Motor neuron (in vitro differentiated cells): ENCODE measurements around the gene MYO18A. TPM values are rescaled to one million over a fixed set of nuclear protein-coding genes. Genes with fewer than 3 reads are reported as not detected.
"Not testable (repeated sequence)": the region's sequence is repeated elsewhere in the genome, so short reads cannot be mapped to it uniquely, and the experiment has no call there.

Source experiments
- ATAC-seq, 8 experiments: fragments of 200-7000 bp; cut with Tn5 transposase; replicated peaks in 6 of 8; 2 replicates each; pipeline ENCODE4 v1.8.0; 2021; ENCODE audit warnings: mild to moderate bottlenecking in 8 of 8, moderate library complexity in 8 of 8
- H3K27ac ChIP-seq, 2 donors: fragments of 250-450 bp; sonication (Bioruptor Pico); 2 replicates each; pipeline ENCODE4 v1.9.0; 2021; ENCODE audit warnings: antibody characterized with exemption in 2 of 2, mild to moderate bottlenecking in 2 of 2, moderate library complexity in 1 of 2
- H3K4me1 ChIP-seq, 2 donors: fragments of 250-450 bp; sonication (Bioruptor Pico); replicated peaks in 1 of 2; 2 replicates each; pipeline ENCODE4 v1.6.1; 2021; ENCODE audit warnings: antibody characterized with exemption in 2 of 2, mild to moderate bottlenecking in 2 of 2, moderate library complexity in 1 of 2
- H3K4me3 ChIP-seq, 5 donors: fragments of 250-450 bp; sonication (Bioruptor Pico); 2 replicates each; pipeline ENCODE4 v1.9.0; 2021; ENCODE audit warnings: antibody characterized with exemption in 5 of 5, mild to moderate bottlenecking in 5 of 5, moderate library complexity in 4 of 5
- WGBS, 10 experiments: fragments of 450-650 bp; shearing (Covaris generic); methylation state at CpG; one replicate each; pipeline ENCODE4 v1.0.0; 2022; 5-methylcytosine and 5-hydroxymethylcytosine counted together
- in situ Hi-C, 9 experiments: fragments of 400-800 bp; cut with MboI; loops; one replicate each; pipeline ENCODE4 v1.15.0; 2021; ENCODE audit warnings: low sequenced_read_pairs in 9 of 9, low pct_unique_long_range_greater_than_20kb in 2 of 9; ENCODE audit not compliant: unreplicated experiment in 9 of 9
- total RNA-seq, 8 experiments: library from RNA; unstranded; fragments of 300-600 nt; gene quantifications; 2 replicates each; pipeline versions ENCODE4 v1.2.3 to v1.2.4, GENCODE V29; 2022

The MYO18A gene
- total RNA-seq, 8 experiments from 2014 or later = 25.9 to 233 (median 31.1) TPM

DNA sequence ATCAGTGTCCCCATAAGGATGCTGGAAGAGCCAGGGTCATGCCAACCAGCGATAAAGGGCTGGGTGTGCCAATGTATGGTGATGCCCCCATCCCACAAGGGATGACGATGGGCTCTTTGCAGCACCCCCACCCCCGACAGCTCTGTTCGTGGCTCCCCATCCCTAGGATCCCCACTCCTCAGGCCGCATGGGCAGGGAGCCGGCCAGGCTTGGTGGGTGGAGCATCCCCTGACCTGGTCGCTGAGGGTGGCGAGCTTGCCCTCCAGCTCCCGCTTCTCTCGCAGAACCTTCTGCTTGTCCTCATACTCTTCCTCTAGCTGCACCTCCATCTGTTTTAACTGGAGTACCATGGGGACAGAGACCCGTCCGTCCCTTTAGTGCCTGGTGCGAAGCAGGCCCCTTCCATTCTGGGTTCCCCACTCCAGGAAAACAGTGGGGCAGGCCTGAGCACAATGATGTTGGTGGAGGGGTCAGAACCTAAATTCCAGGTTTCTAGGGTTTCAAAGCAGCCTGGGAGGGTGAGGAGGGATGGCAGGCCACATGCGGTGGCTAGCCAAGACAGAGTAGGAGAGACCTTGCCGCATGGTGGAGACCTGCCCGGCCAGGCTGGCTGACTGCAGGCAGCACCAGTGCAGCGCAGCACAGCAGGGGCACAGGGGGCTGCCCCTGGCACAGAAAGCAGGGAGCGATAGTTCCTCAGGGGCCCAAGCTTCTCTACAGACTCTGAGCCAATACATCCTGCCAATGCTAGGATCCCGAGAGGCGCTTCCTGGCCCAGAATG is 86.9 kb downstream of the MYO18A start:
- no peak for ATAC-seq
- Histone ChIP-seq H3K4me3 (no peak overlapping the region), H3K4me1 (peaks cover 31 to 37% of the 10 kb centered on the region in 2 donors), H3K27ac (no peak overlapping the region)
- in situ Hi-C loops = no loop called here
- whole genome bisulfite sequencing, 10 experiments = 60 to 100% (median 89%) methylated on average over 1 to 10 of the region's 20 CpGs; no CpG with 5 or more reads in 3 of the 10 experiments

DNA sequence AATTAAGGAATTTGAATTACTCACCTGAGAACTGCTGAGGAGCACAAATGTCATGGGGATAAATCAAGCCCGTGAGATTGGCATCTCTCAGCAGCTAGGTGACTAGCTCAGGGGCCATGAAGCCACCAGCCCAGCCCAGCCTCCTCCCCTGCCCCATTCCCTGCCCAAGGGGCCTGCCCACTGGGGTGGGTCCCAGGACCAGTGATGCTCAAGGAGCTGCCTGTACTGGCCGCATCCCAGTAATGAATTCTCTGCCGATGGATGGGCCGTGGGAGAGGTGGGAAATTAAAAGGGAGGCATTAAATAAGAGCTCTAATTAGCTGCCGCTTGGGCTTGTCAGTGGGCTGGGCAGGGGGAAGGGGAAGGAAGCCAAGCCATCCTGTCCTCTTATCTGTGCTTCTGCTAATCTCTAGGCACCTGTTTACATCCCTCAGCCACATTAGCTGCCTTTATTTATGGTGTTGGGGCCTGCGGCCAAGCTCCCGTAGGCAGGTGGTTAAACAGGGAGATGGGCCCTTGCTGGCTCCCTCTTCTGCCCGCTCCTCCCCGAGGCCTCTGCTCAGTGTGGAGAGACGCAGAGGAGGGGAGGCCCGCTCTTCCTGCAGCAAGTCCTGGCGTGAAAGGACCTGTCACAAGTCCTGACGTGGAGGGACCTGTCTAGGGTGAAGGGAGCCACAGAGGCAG is 88.5 kb downstream of the MYO18A start:
- 90 to 100% (median 100%) methylated on average over 1 to 5 of the region's 13 CpGs; no CpG with 5 or more reads in 7 of the 10 experiments for WGBS, 10 experiments

DNA sequence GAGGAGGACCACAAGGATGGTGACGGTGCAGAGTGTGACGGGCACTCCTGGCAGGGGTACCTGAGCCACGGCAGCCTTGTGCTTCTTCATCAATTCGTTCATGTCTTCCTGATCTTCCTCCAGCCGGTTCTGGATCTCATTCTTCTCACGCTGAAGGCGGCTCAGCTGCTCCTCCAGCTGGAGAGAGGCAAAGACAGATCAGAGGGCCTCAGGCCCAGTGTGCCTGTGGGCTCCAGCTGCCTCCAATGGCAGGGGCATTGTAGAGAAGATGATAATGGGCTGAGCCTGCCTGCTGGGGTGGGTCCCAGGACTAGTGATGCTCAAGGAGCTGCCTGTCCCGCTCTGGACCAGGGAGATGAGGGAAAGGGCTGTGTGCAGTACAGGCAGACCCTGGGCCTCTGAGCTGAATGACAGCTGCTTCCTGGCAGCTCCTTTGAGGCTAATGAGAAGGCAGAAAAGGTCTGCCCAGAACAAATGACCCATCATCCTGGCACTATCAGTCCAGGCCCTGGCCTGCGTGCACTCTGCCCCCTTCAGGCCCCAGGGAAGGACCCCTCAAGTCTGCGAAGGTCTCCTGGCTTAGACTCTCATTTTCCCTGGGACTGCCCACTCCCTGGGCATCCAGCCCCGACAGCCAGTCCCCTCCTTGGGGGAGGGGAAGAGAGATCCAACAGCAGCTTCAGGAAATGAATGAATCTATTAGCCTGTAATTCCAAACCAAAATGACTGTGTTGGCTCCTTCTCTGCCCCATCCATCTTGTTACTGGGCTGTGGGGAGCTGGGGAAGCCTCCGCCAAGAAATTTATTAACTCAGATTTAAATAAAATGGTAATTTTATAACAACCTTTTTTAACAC is 89.2 kb downstream of the MYO18A start:
- Histone ChIP-seq H3K4me3 (no peak overlapping the region), H3K4me1 (peaks cover 31 to 46% of the 10 kb centered on the region in 2 donors), H3K27ac (peak overlapping the region; percentile 59 to 70)
- 20 to 90% (median 74%) methylated on average over 1 to 7 of the region's 12 CpGs; no CpG with 5 or more reads in 2 of the 10 experiments for WGBS, 10 experiments
- in situ Hi-C loops = no loop called here
- ATAC-seq = peak in 5 of 8 experiments; percentile 48 to 66 (median 59)

More for the DNA sequence above, 88.5 kb downstream of the MYO18A start:
- ATAC-seq = peak in 2 of 8 experiments; percentile 1 to 25
- H3K4me1 ChIP-seq = peaks cover 31 to 39% of the 10 kb centered on the region in 2 donors
- in situ Hi-C loops = no loop called here
- no peak overlapping the region for H3K4me3 ChIP-seq
- H3K27ac ChIP-seq = peak overlapping the region in 1 of 2 donors; percentile 66

DNA sequence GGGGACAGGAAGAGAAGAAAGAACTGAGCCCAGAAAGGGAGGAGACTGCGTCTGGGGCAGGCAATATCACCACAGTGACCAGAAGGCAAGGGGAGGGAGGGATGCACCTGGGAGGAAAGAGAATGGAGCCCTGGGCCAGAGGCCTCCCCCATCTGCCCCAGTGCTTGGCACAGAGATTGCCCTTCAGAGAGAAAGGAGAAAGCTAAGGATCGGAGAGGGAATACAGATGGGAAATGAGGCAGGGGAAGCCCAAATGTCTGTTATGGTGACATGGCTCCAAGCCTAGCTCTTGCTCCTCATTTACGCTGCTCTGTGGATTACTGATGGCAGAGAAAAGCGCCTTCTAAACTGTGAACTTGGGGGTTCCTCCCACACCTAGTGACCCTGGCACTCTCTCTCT is 90.1 kb downstream of the MYO18A start:
- Histone ChIP-seq H3K4me3 (no peak overlapping the region), H3K27ac (peak overlapping the region; percentile 59 to 70), H3K4me1 (peaks cover 38 to 55% of the 10 kb centered on the region in 2 donors)
- WGBS, 10 experiments = 76 to 100% (median 88%) methylated on average over 2 to 3 of the region's 4 CpGs; no CpG with 5 or more reads in 5 of the 10 experiments
- no peak for ATAC-seq
- in situ Hi-C loops = no loop called here

DNA sequence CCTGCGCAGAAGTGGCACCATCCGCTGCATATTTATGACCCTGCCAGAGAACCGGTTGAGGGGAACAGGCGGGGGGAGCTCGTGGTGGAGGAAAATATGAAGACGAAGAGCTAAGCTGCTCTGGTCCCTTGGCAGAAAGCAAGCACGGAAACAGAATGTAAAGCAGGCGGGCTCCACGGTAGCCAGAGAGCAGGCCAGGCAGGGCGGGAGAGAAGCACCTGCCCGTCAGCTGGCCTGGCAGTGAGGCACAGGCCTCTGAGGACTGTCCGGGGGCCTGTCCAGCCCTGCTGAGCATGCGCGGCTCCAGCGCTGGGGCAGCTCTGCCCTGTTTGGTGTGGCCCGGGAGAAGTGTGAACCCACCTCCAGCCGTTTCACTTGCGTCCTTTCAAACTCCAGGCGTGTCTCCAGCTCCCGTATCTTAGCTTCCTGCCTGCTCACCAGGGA is 90.6 kb downstream of the MYO18A start:
- Histone ChIP-seq H3K4me3 (no peak overlapping the region), H3K4me1 (peaks cover 43 to 60% of the 10 kb centered on the region in 2 donors), H3K27ac (peak overlapping the region; percentile 59 to 70)
- 25 to 88% (median 56%) methylated on average over 3 to 10 of the region's 20 CpGs for WGBS, 10 experiments
- peak in 6 of 8 experiments; percentile 11 to 79 (median 66) for ATAC-seq
- in situ Hi-C loops = no loop called here

DNA sequence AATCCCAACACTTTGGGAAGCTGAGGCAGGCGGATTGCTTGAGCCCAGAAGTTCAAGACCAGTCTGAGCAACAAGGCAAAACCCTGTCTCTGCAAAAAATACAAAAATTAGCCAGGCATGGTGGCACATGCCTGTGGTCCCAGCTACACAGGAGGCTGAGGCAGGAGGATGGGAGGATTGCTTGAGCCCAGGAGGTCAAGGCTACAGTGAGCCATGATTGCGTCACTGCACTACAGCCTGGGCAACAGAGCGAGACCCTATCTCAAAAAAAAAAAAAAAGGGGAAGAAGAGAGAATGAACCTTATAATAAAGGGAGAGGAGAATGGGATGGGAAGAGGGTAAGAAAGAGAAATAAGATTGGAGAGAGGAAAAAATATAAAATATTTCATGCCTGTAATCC is 91.4 kb downstream of the MYO18A start:
- ATAC-seq, in situ Hi-C loops, H3K27ac ChIP-seq, H3K4me3 ChIP-seq: not testable (repeated sequence)
- 80 to 100% (median 95%) methylated on average over 1 to 3 of the region's 3 CpGs; no CpG with 5 or more reads in 2 of the 10 experiments for WGBS, 10 experiments
- peaks cover 51 to 68% of the 10 kb centered on the region in 2 donors for H3K4me1 ChIP-seq

DNA sequence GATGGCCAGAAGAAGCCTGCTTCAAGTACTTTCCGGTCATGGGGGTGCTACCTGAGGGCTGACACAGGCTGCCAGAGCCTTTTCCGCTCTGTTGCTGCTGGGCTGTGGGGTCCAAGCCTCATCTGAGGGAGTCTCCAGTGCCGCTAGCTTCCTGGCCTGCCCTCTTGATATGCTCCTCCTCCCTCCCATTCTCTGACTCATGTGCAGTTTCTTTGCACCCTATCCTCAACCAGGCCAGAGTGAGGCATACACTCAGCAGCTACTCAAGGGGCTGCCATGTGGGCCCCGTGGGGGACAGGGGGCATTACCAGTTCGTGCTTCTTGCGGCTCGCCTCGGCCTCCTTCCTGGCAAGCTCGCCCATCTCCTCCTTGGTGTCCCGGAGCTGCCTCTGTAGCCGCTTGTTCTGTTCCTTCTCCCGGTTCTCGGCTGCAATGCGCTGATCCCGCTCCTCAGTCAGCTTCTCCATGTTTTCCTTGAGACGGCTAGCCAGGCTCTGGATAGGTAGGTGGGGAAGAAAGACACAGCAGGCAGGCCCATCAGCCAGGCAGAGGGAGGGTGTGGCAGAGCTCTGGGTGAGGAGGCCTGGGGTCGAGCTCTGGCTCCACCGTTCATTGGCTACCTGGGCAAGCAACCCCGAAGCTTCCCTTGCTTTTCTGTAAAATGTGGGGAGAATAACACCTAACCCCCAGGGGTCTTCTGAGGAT is 93.4 kb downstream of the MYO18A start:
- peaks cover 64 to 80% of the 10 kb centered on the region in 2 donors for H3K4me1 ChIP-seq
- in situ Hi-C loops = no loop called here
- H3K4me3 ChIP-seq = no peak overlapping the region
- no peak overlapping the region for H3K27ac ChIP-seq
- WGBS, 10 experiments = 43 to 100% (median 83%) methylated on average over 1 to 5 of the region's 19 CpGs; no CpG with 5 or more reads in 3 of the 10 experiments
- peak in 1 of 8 experiments; percentile 22 for ATAC-seq

DNA sequence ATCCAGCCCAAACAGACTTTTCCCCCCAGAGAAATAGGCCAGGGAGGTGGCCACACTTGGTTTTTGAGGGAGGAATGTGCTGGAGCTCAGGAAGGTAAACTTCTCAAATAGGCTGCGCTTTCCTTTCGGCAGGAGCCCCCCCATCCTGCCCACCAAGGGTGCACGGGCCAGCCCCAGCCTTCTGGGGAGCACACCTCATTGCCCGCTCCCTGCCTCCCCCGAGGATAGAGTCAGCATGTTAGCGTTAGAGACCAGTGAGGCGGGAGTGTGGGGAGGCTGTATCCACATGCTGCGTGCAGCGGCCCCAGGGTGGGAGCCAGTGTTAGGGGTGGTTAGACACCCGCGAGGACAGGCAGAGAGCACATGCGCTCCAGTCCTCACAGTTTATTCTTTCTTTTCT is 95.0 kb downstream of the MYO18A start:
- H3K4me3 ChIP-seq = no peak overlapping the region
- peaks cover 49 to 77% of the 10 kb centered on the region in 2 donors for H3K4me1 ChIP-seq

DNA sequence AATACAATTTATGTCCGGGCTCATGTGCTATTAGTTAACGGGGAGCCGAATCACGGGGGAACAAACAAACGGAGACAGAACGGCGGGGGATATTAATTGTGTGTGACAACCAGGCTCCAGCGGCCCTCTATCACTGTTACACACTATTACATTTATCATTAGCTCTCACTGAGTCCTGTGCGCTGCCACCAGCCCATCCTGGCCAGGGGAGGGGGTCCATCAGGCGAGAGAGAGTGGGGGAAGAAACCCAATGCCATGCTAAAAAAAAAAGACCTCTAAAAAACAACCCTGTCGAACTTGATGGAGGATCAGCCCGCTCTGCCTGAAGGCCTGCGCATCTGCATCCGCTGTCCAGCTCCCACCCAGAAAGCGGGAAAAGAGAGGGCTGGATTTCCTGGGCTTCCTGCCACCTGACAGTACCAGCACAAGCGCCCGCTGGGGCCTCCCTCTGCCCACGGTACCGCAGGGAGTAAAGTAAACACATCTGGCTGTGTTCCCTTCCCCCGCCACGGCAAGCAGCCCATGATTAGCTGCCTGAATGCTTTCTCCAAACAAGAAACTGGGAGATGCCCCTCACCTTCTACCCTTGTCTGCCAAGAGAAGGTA is 95.6 kb downstream of the MYO18A start:
- Histone ChIP-seq H3K4me1 (peaks cover 43 to 71% of the 10 kb centered on the region in 2 donors), H3K27ac (peak overlapping the region; percentile 61 to 73), H3K4me3 (no peak overlapping the region)
- 14 to 85% (median 37%) methylated on average over 1 to 14 of the region's 21 CpGs; no CpG with 5 or more reads in 2 of the 10 experiments for WGBS, 10 experiments
- in situ Hi-C loops = no loop called here
- peak in 6 of 8 experiments; percentile 7 to 76 (median 72) for ATAC-seq

More for the DNA sequence above, 95.0 kb downstream of the MYO18A start:
- H3K27ac ChIP-seq = peak overlapping the region; percentile 61 to 73
- 73 to 100% (median 81%) methylated on average over 2 to 6 of the region's 12 CpGs; no CpG with 5 or more reads in 5 of the 10 experiments for WGBS, 10 experiments
- in situ Hi-C loops = no loop called here
- ATAC-seq = peak in 1 of 8 experiments; percentile 3

DNA sequence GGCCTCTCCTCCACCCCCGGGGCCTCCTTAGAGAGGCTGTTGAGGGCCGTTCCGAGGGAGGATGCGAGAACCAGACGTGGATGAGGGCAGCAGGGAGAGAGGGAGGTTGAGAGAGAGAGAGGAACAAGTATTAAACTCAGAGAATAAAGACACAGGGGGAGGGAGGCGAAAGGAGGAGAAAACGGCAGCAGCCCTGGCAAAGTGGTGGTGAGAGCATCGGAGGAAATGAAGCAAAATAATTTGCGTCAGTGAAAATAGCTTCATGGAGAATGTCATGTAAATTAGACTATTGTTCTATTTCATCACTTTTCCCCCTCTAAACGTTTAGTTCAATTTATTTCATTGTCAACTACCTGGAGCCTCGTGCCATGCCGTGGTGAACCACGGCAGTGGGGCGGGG is 99.2 kb downstream of the MYO18A start:
- WGBS, 10 experiments = 40 to 100% (median 72%) methylated on average over 1 to 12 of the region's 14 CpGs; no CpG with 5 or more reads in 3 of the 10 experiments

DNA sequence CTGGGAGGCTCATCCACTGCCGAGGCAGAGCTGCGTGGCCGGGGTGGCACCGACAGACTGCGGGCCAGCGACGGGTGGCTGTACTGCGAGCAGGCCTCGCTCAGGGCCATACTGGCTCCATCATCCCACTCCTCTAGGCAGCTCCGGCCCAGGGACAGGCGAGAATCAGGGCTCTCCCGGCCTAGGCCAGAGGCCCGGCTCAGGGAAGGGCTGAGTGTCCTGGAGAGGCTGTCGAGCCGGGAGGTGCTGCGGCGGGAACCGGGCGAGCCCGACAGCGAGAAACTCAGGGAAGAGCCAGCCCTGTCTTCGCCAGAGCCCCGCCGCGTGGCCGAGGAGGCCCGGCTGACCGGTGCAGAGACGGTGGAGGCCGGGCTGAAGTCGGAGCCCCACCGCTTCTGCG is 99.9 kb downstream of the MYO18A start:
- Histone ChIP-seq H3K4me1 (peaks cover 43 to 61% of the 10 kb centered on the region in 2 donors), H3K27ac (no peak overlapping the region), H3K4me3 (no peak overlapping the region)
- no peak for ATAC-seq
- in situ Hi-C loops = no loop called here
- 90 to 95% (median 92%) methylated on average over 2 to 5 of the region's 33 CpGs; no CpG with 5 or more reads in 7 of the 10 experiments for WGBS, 10 experiments

More for the DNA sequence above, 99.2 kb downstream of the MYO18A start:
- H3K27ac ChIP-seq = peak overlapping the region in 1 of 2 donors; percentile 84
- in situ Hi-C loops = no loop called here
- no peak overlapping the region for H3K4me3 ChIP-seq
- peak in 3 of 8 experiments; percentile 1 to 35 (median 21) for ATAC-seq
- H3K4me1 ChIP-seq = peaks cover 48 to 65% of the 10 kb centered on the region in 2 donors
